Measurements from ENCODE around the gene TMED1. TPM values are rescaled to one million over a fixed set of nuclear protein-coding genes. Genes with fewer than 3 reads are reported as not detected.

Gene TMED1
- polyA plus RNA-seq, 1 donor (not counting 4 experiments of a cell fraction or from before 2014, with no cell fraction given) = 18.2 TPM

DNA sequence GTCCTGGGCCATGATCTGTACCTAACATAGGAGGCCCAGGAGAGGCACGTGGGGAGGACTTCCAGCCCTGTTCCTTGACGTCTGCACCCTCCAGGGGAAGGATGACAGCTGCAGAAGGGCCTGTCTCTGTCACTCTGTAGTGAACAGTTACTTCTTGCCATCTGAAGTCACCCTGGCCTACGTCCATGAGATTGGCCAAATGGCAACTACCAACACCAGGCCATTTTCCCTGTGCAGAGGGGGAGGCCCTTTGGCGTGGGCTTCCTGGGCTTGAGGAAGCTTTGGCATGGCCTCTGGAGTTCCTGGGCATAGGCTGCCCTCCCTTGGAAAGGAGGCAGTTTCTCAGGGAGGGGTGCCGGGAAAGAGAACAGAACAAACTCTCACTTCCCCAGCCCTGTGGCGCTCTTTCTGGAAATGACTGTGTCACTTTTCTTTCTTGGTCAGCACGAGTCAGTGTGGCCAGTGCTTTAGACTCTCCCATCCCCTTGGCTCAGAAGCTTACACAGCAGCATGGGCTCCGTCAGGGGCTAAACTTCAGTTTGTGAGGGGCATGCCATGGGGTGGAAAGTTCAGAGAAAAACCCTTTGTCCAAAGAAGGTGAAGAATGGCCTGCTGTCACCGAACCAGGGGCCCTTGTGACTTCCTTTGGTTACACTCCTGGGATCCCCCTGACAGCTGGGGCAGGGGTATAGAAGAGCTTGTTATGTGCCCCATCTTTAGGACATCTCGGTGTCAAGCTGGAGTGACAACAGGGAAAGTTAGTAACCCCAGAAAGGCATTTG is 40.6 kb upstream of the TMED1 start:
- DNase-seq (ENCODE audit: low read depth, low spot score) (no peak), FAIRE-seq (no peak)
- TF ChIP-seq, protein P1, sequence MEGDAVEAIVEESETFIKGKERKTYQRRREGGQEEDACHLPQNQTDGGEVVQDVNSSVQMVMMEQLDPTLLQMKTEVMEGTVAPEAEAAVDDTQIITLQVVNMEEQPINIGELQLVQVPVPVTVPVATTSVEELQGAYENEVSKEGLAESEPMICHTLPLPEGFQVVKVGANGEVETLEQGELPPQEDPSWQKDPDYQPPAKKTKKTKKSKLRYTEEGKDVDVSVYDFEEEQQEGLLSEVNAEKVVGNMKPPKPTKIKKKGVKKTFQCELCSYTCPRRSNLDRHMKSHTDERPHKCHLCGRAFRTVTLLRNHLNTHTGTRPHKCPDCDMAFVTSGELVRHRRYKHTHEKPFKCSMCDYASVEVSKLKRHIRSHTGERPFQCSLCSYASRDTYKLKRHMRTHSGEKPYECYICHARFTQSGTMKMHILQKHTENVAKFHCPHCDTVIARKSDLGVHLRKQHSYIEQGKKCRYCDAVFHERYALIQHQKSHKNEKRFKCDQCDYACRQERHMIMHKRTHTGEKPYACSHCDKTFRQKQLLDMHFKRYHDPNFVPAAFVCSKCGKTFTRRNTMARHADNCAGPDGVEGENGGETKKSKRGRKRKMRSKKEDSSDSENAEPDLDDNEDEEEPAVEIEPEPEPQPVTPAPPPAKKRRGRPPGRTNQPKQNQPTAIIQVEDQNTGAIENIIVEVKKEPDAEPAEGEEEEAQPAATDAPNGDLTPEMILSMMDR (optimal IDR thresholded peaks at IDR 0.05 in 1 of 3, IDR thresholded peaks at IDR 0.05 in 1 of 3, conservative IDR thresholded peaks at IDR 0.05 in 1 of 3; ENCODE audit: extremely low read depth in 1 of 3, insufficient read depth in 2 of 3, low read length in 3 of 3) = no peak
- no peak for TF ChIP-seq EZH2 (IDR thresholded peaks at IDR 0.05; ENCODE audit: low read length)
- Histone ChIP-seq H3K4me3 (ENCODE audit: control insufficient read depth in 2 of 3, extremely low read depth in 1 of 3, insufficient read depth in 2 of 3, low read depth in 1 of 3, low read length in 3 of 3) (no peak overlapping the region), H3K9ac (ENCODE audit: control insufficient read depth, extremely low read depth, insufficient read depth, low read length) (no peak overlapping the region), H3K36me3 (ENCODE audit: control insufficient read depth in 2 of 2, extremely low read depth in 1 of 2, insufficient read depth in 2 of 2, low read length in 2 of 2) (peaks cover 9 to 11% of the 10 kb centered on the region in 2 experiments), H3K27me3 (ENCODE audit: control insufficient read depth, extremely low read depth, insufficient read depth, low read length) (no peaks in the 10 kb centered on the region), H2AFZ (ENCODE audit: control insufficient read depth, low read length) (no peak overlapping the region), H4K20me1 (ENCODE audit: control insufficient read depth, extremely low read depth, insufficient read depth, low read length) (peaks cover 4% of the 10 kb centered on the region), H3K4me2 (ENCODE audit: control insufficient read depth, extremely low read depth, insufficient read depth, low read depth, low read length) (no peak overlapping the region), H3K4me1 (ENCODE audit: control insufficient read depth, extremely low read depth, insufficient read depth, low read length) (peaks cover 12% of the 10 kb centered on the region), H3K9me3 (ENCODE audit: control insufficient read depth, low read depth, low read length) (no peaks in the 10 kb centered on the region), H3K9me1 (ENCODE audit: control insufficient read depth, extremely low read depth, insufficient read depth, low read length) (no peaks in the 10 kb centered on the region), H3K79me2 (ENCODE audit: control insufficient read depth, insufficient read depth, low read length) (peaks cover 86% of the 10 kb centered on the region), H3K27ac (ENCODE audit: control insufficient read depth, insufficient read depth, low read length) (no peak overlapping the region)
- dilution Hi-C loops (cut with MboI; ENCODE audit: extremely low pct_ligation_motif_present, low sequenced_read_pairs) = no loop called here

DNA sequence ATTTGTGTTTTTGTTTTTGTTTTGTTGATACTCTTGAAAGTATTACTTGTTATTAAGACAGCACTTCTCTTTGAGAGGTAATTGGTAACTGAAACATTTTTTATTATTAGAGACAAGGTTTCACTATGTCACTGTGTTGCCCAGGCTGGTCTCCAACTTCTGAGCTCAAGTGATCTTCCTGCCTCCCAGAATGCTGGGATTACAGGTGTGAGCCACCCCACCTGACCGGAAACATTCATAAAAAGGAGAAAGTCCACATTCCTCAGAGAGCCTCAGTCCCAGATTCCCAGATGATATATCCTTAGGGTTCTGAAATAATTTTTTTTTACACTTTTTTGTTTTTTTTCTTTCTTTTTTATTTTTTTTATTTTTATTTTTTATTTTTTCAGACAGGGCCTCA is 38.0 kb upstream of the TMED1 start:
- H3K9ac ChIP-seq (ENCODE audit: control insufficient read depth, extremely low read depth, insufficient read depth, low read length) = no peak overlapping the region
- no peak overlapping the region for H2AFZ ChIP-seq (ENCODE audit: control insufficient read depth, low read length)
- peaks cover 61% of the 10 kb centered on the region for H3K79me2 ChIP-seq (ENCODE audit: control insufficient read depth, insufficient read depth, low read length)
- H3K4me1 ChIP-seq (ENCODE audit: control insufficient read depth, extremely low read depth, insufficient read depth, low read length) = peaks cover 13% of the 10 kb centered on the region
- TF ChIP-seq, protein P1 (optimal IDR thresholded peaks at IDR 0.05 in 1 of 3, IDR thresholded peaks at IDR 0.05 in 1 of 3, conservative IDR thresholded peaks at IDR 0.05 in 1 of 3; ENCODE audit: extremely low read depth in 1 of 3, insufficient read depth in 2 of 3, low read length in 3 of 3) = no peak
- TF ChIP-seq EZH2 (IDR thresholded peaks at IDR 0.05; ENCODE audit: low read length) = no peak
- no peaks in the 10 kb centered on the region for H3K9me3 ChIP-seq (ENCODE audit: control insufficient read depth, low read depth, low read length)
- H3K4me3 ChIP-seq (ENCODE audit: control insufficient read depth in 2 of 3, extremely low read depth in 1 of 3, insufficient read depth in 2 of 3, low read depth in 1 of 3, low read length in 3 of 3) = no peak overlapping the region
- dilution Hi-C loops (cut with MboI; ENCODE audit: extremely low pct_ligation_motif_present, low sequenced_read_pairs) = no loop called here
- peaks cover 0 to 2% of the 10 kb centered on the region in 2 experiments for H3K36me3 ChIP-seq (ENCODE audit: control insufficient read depth in 2 of 2, extremely low read depth in 1 of 2, insufficient read depth in 2 of 2, low read length in 2 of 2)
- H3K9me1 ChIP-seq (ENCODE audit: control insufficient read depth, extremely low read depth, insufficient read depth, low read length) = no peaks in the 10 kb centered on the region
- no peak overlapping the region for H3K27ac ChIP-seq (ENCODE audit: control insufficient read depth, insufficient read depth, low read length)
- H4K20me1 ChIP-seq (ENCODE audit: control insufficient read depth, extremely low read depth, insufficient read depth, low read length) = peaks cover 4% of the 10 kb centered on the region
- H3K27me3 ChIP-seq (ENCODE audit: control insufficient read depth, extremely low read depth, insufficient read depth, low read length) = no peaks in the 10 kb centered on the region
- FAIRE-seq (no peak), DNase-seq (ENCODE audit: low read depth, low spot score) (no peak)
- H3K4me2 ChIP-seq (ENCODE audit: control insufficient read depth, extremely low read depth, insufficient read depth, low read depth, low read length) = peak overlapping the region; percentile 16
